Keratinocyte (primary cell): ENCODE data around the gene ACAD10.

Experiments used
- CTCF ChIP-seq, 3 experiments: IDR thresholded peaks in 1 of 3; conservative IDR thresholded peaks in 1 of 3; optimal IDR thresholded peaks in 1 of 3; 2 replicates in 2 of 3; 3 replicates in 1 of 3; pipeline versions ENCODE3 to v1.5.1; 2011; ENCODE audit warnings: low read length in 3 of 3, mild to moderate bottlenecking in 3 of 3, moderate library complexity in 2 of 3, control low read depth in 1 of 3, inconsistent platforms in 1 of 3; ENCODE audit not compliant: insufficient read depth in 2 of 3; ENCODE audit errors: extremely low read depth in 1 of 3
- EZH2 ChIP-seq: IDR thresholded peaks from one replicate; pipeline ENCODE4 v1.6.1; 2012; ENCODE audit warnings: inconsistent platforms, mild to moderate bottlenecking, low read length, moderate library complexity

- TF ChIP-seq CTCF (optimal IDR thresholded peaks at IDR 0.05 in 1 of 3, IDR thresholded peaks at IDR 0.05 in 1 of 3, conservative IDR thresholded peaks at IDR 0.05 in 1 of 3; ENCODE audit: extremely low read depth in 1 of 3, insufficient read depth in 2 of 3, low read length in 3 of 3) (no peak), EZH2 (no peak)
These were observed 118.0 kb downstream of the ACAD10 start for GRCh38 chr12:111803851-111804250.
